Measurements from ENCODE around the gene SLC7A9. TPM values are rescaled to one million over a fixed set of nuclear protein-coding genes. Genes with fewer than 3 reads are reported as not detected.
"Not testable (repeated sequence)": the region's sequence is repeated elsewhere in the genome, so short reads cannot be mapped to it uniquely, and the experiment has no call there.

Gene SLC7A9
- total and polyA plus RNA-seq, 5 experiments from 2014 or later = 0.93 to 1.5 TPM; not detected in 3

GRCh38 chr19:32789429-32789828, 80.1 kb downstream of the SLC7A9 start:
- no peak for ATAC-seq
- DNase-seq = no peak
- Mint-ChIP-seq H3K27me3 (peaks cover 0 to 6% (median 0%) of the 10 kb centered on the region in 5 donors), H3K4me3 (no peak overlapping the region), H3K4me1 (peaks cover 13 to 39% (median 30%) of the 10 kb centered on the region in 4 donors), H3K9me3 (peaks cover 0 to 24% (median 13%) of the 10 kb centered on the region in 9 donors), H3K36me3 (peaks cover 0 to 12% (median 8%) of the 10 kb centered on the region in 3 donors), H3K27ac (no peak overlapping the region)
- POLR2A ChIA-PET = no interaction called here

- peak overlapping the region in 3 of 10 donors; percentile 24 to 74 (median 35) for H3K4me3 Mint-ChIP-seq
- POLR2A ChIA-PET = not testable (repeated sequence)
Observed at GRCh38 chr19:32787895-32788294, 81.7 kb downstream of the SLC7A9 start.

GRCh38 chr19:32787161-32787813, 82.3 kb downstream of the SLC7A9 start:
- Mint-ChIP-seq H3K4me3 (peak overlapping the region in 7 of 10 donors; percentile 9 to 53 (median 43)), H3K36me3 (peaks cover 0 to 16% (median 8%) of the 10 kb centered on the region in 3 donors), H3K27ac (peak overlapping the region in 2 of 10 donors; percentile 47 to 61), H3K4me1 (peaks cover 11 to 25% (median 18%) of the 10 kb centered on the region in 4 donors), H3K9me3 (peaks cover 0 to 41% (median 13%) of the 10 kb centered on the region in 9 donors)
- DNase-seq, ATAC-seq, H3K27me3 Mint-ChIP-seq, POLR2A ChIA-PET: not testable (repeated sequence)

More at GRCh38 chr19:32787895-32788294, 81.7 kb downstream of the SLC7A9 start:
- Mint-ChIP-seq H3K27ac (peak overlapping the region in 1 of 10 donors; percentile 48), H3K9me3 (peaks cover 0 to 35% (median 13%) of the 10 kb centered on the region in 9 donors), H3K4me1 (peaks cover 11 to 29% (median 19%) of the 10 kb centered on the region in 4 donors), H3K36me3 (peaks cover 0 to 14% (median 8%) of the 10 kb centered on the region in 3 donors)
- ATAC-seq, H3K27me3 Mint-ChIP-seq, DNase-seq: not testable (repeated sequence)

GRCh38 chr19:32782089-32782488, 87.5 kb downstream of the SLC7A9 start:
- DNase-seq, ATAC-seq, H3K27me3 Mint-ChIP-seq, H3K27ac Mint-ChIP-seq, POLR2A ChIA-PET, H3K4me3 Mint-ChIP-seq: not testable (repeated sequence)
- peaks cover 0 to 23% (median 15%) of the 10 kb centered on the region in 3 donors for H3K36me3 Mint-ChIP-seq
- H3K4me1 Mint-ChIP-seq = peaks cover 4 to 12% (median 9%) of the 10 kb centered on the region in 4 donors
- peaks cover 2 to 47% (median 25%) of the 10 kb centered on the region in 9 donors for H3K9me3 Mint-ChIP-seq

- DNase-seq (no peak), ATAC-seq (no peak)
- peaks cover 0 to 7% (median 0%) of the 10 kb centered on the region in 5 donors for H3K27me3 Mint-ChIP-seq
- peaks cover 0 to 18% (median 15%) of the 10 kb centered on the region in 3 donors for H3K36me3 Mint-ChIP-seq
- no peak overlapping the region for H3K27ac Mint-ChIP-seq
- H3K4me1 Mint-ChIP-seq = peaks cover 0 to 8% (median 1%) of the 10 kb centered on the region in 4 donors
- POLR2A ChIA-PET = interaction anchor here (1.0 kb wide), 1 partner anchor 191 kb away, joined by 3 read pairs; the partner anchor contains the start of genes CEP89 and FAAP24
- peaks cover 2 to 39% (median 18%) of the 10 kb centered on the region in 9 donors for H3K9me3 Mint-ChIP-seq
- H3K4me3 Mint-ChIP-seq = no peak overlapping the region
Observed at GRCh38 chr19:32781280-32781679, 88.3 kb downstream of the SLC7A9 start.

Other genes starting within 250 kb of the SLC7A9 start
- gene ANKRD27, start 194.6 kb downstream of the SLC7A9 start, total RNA-seq = 10 to 100 TPM; 34.1 to 34.2 TPM
- 10 to 100 TPM in 2 of 3 donors, 1 to 10 TPM in 1; 9.0 to 17.1 (median 12.1) TPM for gene ANKRD27, start 194.6 kb downstream of the SLC7A9 start, polyA plus RNA-seq
- under 1 TPM; 0.16 to 0.36 TPM for gene RGS9BP, start 193.9 kb downstream of the SLC7A9 start, total RNA-seq
- under 1 TPM; 0.19 to 0.23 (median 0.20) TPM for gene RGS9BP, start 193.9 kb downstream of the SLC7A9 start, polyA plus RNA-seq
- 10 to 100 TPM; 11.2 to 11.5 TPM for gene NUDT19, start 177.9 kb downstream of the SLC7A9 start, total RNA-seq
- gene NUDT19, start 177.9 kb downstream of the SLC7A9 start, polyA plus RNA-seq = 1 to 10 TPM; 2.5 to 2.7 (median 2.5) TPM
- gene TDRD12, start 150.0 kb downstream of the SLC7A9 start, total RNA-seq = under 1 TPM; 0.60 to 0.70 TPM
- under 1 TPM; 0.06 to 0.18 (median 0.13) TPM for gene TDRD12, start 150.0 kb downstream of the SLC7A9 start, polyA plus RNA-seq
- 10 to 100 TPM; 15.6 to 17.8 TPM for gene CEP89, start 102.2 kb upstream of the SLC7A9 start, total RNA-seq
- 10 to 100 TPM in 1 of 3 donors, 1 to 10 TPM in 2; 6.8 to 11.3 (median 8.0) TPM for gene CEP89, start 102.2 kb upstream of the SLC7A9 start, polyA plus RNA-seq
- gene FAAP24, start 102.5 kb upstream of the SLC7A9 start, total RNA-seq = 1 to 10 TPM; 1.3 to 2.0 TPM
- gene FAAP24, start 102.5 kb upstream of the SLC7A9 start, polyA plus RNA-seq = 1 to 10 TPM; 1.5 to 4.6 (median 1.9) TPM
- gene RHPN2, start 195.1 kb upstream of the SLC7A9 start, total RNA-seq = 1 to 10 TPM; 1.8 to 2.8 TPM
- 1 to 10 TPM in 2 of 3 donors, under 1 TPM in 1; 0.06 to 2.7 (median 1.1) TPM for gene RHPN2, start 195.1 kb upstream of the SLC7A9 start, polyA plus RNA-seq
- 10 to 100 TPM; 18.3 to 21.7 TPM for gene GPATCH1, start 211.4 kb upstream of the SLC7A9 start, total RNA-seq
- 1 to 10 TPM; 3.9 to 6.4 (median 5.0) TPM for gene GPATCH1, start 211.4 kb upstream of the SLC7A9 start, polyA plus RNA-seq

Data from naive thymus-derived CD8-positive, alpha-beta T cell (primary cell).